Measurements from ENCODE around the gene ABCB11. TPM values are rescaled to one million over a fixed set of nuclear protein-coding genes. Genes with fewer than 3 reads are reported as not detected.
A peak's percentile ranks its signal among the peaks of the same experiment; 100 is the strongest.

ABCB11 gene
- total and polyA plus RNA-seq, 9 of the 15 experiments (the other 6 are each of a cell fraction or from before 2014, with no cell fraction given) = 0.04 to 0.51 (median 0.10) TPM; not detected in 1

DNA sequence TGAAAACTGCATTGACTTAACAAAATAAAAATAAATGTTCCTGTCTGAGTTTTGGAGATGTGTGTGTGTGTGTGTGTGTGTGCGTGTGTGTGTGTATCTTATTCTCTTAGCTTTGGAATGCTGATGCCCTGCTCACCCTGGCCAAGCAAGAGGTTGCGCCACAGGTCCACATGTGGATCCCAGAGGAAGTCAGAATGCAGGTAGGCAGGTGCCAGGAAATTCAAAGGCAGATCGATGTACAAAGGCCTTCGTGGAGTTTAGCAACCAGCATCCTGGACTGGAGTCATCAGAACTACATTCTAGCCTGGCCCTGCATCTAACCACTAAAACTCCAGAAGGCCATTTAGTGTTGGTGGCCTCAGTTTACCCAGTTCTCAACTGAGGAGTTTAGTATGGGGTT is 117.6 kb downstream of the ABCB11 start (continued):
- TF ChIP-seq CBX3 (IDR thresholded peaks at IDR 0.05; ENCODE audit: borderline replicate concordance in 1 of 2, low read length in 2 of 2) = no peak

DNA sequence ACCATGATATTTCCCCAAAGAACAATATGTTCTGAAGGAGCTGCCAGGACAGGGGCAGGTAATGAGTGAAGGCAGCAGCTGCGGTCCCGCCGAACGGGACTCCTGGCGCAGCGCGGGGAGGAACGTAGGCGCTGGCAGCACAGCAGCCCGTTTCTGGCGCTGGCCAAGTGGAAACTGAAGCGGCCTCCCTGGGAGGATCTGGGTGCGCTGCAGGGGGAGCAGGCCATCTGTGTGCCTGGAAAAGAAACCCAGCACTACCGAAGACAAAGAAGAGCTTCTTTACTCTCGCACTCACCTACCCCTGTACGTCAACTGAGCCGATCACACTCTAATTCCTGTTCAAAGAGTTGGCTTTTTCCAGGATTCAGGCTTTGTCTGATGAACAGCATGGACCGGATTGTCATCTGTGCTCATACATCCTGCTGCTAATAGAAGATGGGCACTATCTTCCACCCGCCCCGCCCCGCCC is 118.2 kb downstream of the ABCB11 start:
- H3K9me1 ChIP-seq (ENCODE audit: control insufficient read depth, insufficient read depth, low read length) = no peaks in the 10 kb centered on the region
- CTCF ChIA-PET (ENCODE audit: low intra/inter-chr PET ratio) = no interaction called here
- no peak for ATAC-seq
- in situ Hi-C loops (cut with MboI) (loop anchor here (25.0 kb wide), 1 partner anchor 976 kb away; no protein-coding TSS in a partner anchor), intact Hi-C loops (cut with micrococcal nuclease) (no loop called here)
- no peaks in the 10 kb centered on the region for H3K36me3 ChIP-seq (ENCODE audit: control insufficient read depth, insufficient read depth, low read length)
- peaks cover 11% of the 10 kb centered on the region for H3K9me3 ChIP-seq (replicated peaks; ENCODE audit: control insufficient read depth, insufficient read depth, low read depth, low read length)
- no peaks in the 10 kb centered on the region for H4K20me1 ChIP-seq (replicated peaks; ENCODE audit: control insufficient read depth, insufficient read depth, low read length)
- WGBS (ENCODE audit: insufficient coverage, low coverage, missing lambda C conversion rate) = 91% methylated on average over 20 of the region's 21 CpGs
- H3K9ac ChIP-seq (ENCODE audit: insufficient read depth in 1 of 2, low read depth in 2 of 2, low read length in 2 of 2) = no peak overlapping the region
- no peaks in the 10 kb centered on the region for H3K79me2 ChIP-seq (ENCODE audit: control insufficient read depth, insufficient read depth, low read length)
- no TSS peak for BruUV-seq (replicated peaks)
- POLR2A ChIA-PET = no interaction called here
- TF ChIP-seq TEAD1 (CRISPR knock-in tag; IDR thresholded peaks at IDR 0.05) (no peak), HDAC6 (IDR thresholded peaks at IDR 0.05; ENCODE audit: low read depth, low read length) (no peak), TEAD2 (tag; IDR thresholded peaks at IDR 0.05) (no peak), ZFPM2 (CRISPR knock-in tag; IDR thresholded peaks at IDR 0.05) (no peak), ZBTB17 (CRISPR knock-in tag; IDR thresholded peaks at IDR 0.05) (no peak), ELF1 (tag; IDR thresholded peaks at IDR 0.05) (no peak)
- TF ChIP-seq, protein P1, sequence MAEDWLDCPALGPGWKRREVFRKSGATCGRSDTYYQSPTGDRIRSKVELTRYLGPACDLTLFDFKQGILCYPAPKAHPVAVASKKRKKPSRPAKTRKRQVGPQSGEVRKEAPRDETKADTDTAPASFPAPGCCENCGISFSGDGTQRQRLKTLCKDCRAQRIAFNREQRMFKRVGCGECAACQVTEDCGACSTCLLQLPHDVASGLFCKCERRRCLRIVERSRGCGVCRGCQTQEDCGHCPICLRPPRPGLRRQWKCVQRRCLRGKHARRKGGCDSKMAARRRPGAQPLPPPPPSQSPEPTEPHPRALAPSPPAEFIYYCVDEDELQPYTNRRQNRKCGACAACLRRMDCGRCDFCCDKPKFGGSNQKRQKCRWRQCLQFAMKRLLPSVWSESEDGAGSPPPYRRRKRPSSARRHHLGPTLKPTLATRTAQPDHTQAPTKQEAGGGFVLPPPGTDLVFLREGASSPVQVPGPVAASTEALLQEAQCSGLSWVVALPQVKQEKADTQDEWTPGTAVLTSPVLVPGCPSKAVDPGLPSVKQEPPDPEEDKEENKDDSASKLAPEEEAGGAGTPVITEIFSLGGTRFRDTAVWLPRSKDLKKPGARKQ (CRISPR knock-in tag; IDR thresholded peaks at IDR 0.05) = no peak
- TF ChIP-seq, protein P2, sequence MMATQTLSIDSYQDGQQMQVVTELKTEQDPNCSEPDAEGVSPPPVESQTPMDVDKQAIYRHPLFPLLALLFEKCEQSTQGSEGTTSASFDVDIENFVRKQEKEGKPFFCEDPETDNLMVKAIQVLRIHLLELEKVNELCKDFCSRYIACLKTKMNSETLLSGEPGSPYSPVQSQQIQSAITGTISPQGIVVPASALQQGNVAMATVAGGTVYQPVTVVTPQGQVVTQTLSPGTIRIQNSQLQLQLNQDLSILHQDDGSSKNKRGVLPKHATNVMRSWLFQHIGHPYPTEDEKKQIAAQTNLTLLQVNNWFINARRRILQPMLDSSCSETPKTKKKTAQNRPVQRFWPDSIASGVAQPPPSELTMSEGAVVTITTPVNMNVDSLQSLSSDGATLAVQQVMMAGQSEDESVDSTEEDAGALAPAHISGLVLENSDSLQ (IDR thresholded peaks at IDR 0.05) = no peak
- TF ChIP-seq, protein P3, sequence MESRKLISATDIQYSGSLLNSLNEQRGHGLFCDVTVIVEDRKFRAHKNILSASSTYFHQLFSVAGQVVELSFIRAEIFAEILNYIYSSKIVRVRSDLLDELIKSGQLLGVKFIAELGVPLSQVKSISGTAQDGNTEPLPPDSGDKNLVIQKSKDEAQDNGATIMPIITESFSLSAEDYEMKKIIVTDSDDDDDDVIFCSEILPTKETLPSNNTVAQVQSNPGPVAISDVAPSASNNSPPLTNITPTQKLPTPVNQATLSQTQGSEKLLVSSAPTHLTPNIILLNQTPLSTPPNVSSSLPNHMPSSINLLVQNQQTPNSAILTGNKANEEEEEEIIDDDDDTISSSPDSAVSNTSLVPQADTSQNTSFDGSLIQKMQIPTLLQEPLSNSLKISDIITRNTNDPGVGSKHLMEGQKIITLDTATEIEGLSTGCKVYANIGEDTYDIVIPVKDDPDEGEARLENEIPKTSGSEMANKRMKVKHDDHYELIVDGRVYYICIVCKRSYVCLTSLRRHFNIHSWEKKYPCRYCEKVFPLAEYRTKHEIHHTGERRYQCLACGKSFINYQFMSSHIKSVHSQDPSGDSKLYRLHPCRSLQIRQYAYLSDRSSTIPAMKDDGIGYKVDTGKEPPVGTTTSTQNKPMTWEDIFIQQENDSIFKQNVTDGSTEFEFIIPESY (CRISPR knock-in tag; IDR thresholded peaks at IDR 0.05) = peak; percentile 72; the same call in 1 of the 2 replicates
- H3K4me2 ChIP-seq (ENCODE audit: insufficient read depth, low read length) = no peak overlapping the region
- no peak for FAIRE-seq
- no peak overlapping the region for H2AFZ ChIP-seq (ENCODE audit: low read depth, low read length)
- no peak for DNase-seq (ENCODE audit: extremely low read depth in 1 of 4, low spot score in 3 of 4)
- H3K27ac ChIP-seq (ENCODE audit: extremely low read depth, low read depth, low read length) = no peak overlapping the region
- H3K4me1 ChIP-seq (replicated peaks in 1 of 2; ENCODE audit: control insufficient read depth in 2 of 2, insufficient read depth in 2 of 2, low read length in 2 of 2) = peaks cover 3 to 4% of the 10 kb centered on the region in 2 experiments; a peak in 3 of 5 replicates
- no peaks in the 10 kb centered on the region for H3K27me3 ChIP-seq (ENCODE audit: control insufficient read depth in 2 of 2, insufficient read depth in 2 of 2, low read length in 2 of 2)
- H3K4me3 ChIP-seq = no peak overlapping the region
